Measurements from ENCODE around the gene ZNF184.

Gene ZNF184

DNA sequence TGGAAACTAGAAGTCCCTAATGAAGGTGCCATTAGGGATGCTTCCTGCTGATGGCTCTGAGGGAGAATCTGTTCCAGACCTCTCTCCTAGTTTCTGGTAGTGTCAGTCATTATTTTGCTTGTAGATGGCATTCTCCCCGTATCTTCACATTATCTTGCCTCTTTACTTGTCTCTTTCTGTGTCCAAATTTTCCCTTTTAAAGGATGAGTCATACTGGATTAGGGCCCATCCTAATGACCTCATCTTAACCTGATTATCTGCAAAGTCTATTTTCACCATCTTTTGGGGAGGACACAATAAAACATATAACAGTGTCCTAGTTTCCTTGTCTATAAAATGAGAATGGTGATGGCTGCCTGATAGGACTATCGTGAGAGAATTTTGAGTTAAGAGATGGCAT, 57.0 kb downstream of the ZNF184 start:
- no peak for DNase-seq

DNA sequence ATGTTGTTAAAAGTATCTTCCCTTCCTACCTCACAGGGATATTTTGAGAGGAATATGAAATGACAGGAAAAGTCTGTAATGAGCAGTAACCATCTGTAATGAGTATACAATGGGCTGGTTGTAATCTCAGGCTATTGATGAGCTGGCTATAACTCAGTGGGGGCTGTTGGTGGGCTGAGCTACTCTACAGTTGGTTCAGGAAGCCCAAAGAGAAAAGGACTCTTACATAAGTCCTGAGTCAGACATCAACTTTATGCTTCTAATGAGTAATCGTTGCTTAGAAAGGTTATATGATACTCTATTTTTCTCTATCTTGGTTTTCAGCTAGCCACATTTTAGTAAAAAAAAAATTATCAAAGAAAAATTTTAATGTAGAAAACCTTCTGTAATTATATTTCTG, 57.9 kb downstream of the ZNF184 start:
- DNase-seq, result no peak

DNA sequence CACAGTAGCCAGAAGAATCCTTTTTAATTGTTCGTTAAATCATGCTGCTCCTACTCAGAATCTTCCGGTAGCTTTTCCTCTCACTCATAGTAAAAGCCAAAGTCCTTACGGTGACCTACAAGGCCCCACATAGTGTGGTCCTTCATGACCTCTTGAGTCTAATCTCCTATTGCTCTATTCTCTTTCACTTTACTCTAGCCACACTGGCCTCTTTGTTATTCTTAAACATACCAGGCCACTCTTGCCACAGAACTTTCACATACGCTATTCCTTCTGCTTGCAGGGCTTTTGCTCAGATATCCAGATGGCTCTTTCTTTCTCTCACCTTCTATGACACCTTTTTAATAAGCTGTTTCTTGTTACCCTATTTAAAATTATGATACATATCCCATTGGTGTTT, 58.6 kb downstream of the ZNF184 start:
- DNase-seq, result no peak

DNA sequence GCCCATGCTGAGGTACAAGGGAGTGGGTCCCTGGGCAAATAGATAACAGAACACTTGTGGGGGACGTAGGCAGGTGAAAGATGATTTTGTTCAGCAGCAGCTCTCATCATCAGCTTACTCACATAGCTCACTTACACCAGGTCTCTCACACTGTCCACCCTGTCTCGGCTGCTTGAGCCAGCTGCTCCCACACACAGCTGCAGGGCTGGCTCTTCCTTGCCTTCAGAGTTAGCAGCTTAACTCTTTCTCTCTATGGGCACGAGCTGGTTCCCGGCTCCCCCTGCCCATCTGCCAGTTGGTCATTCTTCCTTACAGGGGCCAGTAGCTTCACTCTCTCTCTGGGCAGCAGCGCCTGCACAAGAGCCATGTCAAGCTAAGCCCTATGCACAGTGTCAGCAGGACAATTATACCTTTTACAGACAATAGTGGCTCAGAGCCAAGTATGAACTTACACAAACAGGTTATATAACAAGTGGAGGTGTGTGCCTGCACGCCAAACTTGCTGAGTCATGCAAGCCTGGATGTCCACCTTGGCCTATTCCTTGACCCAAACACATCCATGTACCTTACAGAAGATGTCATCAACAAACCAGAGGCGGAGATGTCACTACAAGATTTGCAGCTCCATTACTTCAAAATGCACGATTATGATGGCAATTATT, 65.6 kb downstream of the ZNF184 start:
- DNase-seq, result no peak

DNA sequence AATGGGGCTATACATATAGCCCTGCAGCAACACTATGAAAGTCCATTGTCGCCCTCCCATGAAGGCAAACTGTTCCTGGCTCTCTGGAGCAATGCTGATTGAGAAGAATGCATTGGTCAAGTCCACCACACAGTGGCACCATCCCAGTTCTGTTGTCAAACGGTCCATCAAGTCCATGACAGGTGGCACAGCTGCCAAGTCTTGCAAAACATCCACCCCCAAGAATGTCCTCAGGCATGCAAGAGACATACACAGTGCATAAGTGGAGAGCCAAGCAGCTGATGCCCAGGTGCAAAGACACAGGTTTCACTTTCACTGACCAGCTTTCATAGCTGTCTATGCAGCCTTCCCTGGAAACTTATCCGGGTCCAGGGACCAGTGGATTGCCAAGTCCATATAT, 66.8 kb downstream of the ZNF184 start:
- no peak for DNase-seq

DNA sequence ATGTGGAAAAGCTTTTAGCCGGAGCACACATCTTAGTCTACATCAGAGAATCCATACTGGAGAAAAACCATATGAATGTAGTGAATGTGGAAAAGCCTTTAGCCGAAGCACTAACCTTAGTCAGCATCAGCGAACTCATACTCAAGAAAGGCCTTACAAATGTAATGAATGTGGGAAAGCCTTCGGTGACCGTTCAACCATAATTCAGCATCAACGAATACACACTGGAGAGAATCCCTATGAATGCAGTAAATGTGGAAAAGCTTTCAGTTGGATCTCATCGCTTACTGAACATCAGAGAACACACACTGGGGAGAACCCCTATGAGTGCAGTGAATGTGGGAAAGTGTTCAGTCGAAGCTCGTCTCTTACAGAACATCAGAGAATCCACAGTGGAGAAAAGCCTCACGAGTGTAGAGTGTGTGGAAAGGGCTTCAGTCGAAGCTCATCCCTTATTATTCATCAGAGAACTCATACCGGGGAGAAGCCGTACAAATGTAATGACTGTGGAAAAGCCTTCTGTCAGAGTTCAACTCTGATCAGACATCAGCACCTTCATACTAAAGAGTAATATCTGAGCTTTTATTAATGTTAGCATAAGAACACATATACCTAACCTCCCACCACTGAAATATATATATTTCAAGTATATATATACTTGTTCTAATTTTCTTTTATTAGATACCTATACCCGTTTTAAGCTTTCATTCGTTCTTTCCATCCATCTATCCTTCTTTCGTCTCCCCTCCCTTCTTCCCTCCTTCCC, 71.8 kb downstream of the ZNF184 start:
- DNase-seq, result no peak
